Activated naive CD8-positive, alpha-beta T cell treated with anti-CD3 and anti-CD28 coated beads, Interleukin-2, amount 50 U/mL, for 24 hours (primary cell): Measurements from ENCODE around the gene CCDC81.
"Not testable (repeated sequence)": the region's sequence is repeated elsewhere in the genome, so short reads cannot be mapped to it uniquely, and the experiment has no call there.

Source experiments
- ATAC-seq: fragments of 150-1000 bp; cut with Tn5 transposase; one replicate; pipeline ENCODE4 v1.10.0; 2021
- DNase-seq: peaks from one replicate; pipeline ENCODE4 v3.0.0; 2021
- H3K27ac Mint-ChIP-seq: one replicate; pipeline ENCODE4 v1.8.0; 2021; ENCODE audit warnings: mild to moderate bottlenecking, mixed read lengths
- H3K27me3 Mint-ChIP-seq: one replicate; pipeline ENCODE4 v1.8.0; 2021; ENCODE audit warnings: mixed read lengths
- H3K36me3 Mint-ChIP-seq: one replicate; pipeline ENCODE4 v1.8.0; 2021; ENCODE audit warnings: low read depth, mixed read lengths
- H3K4me1 Mint-ChIP-seq: one replicate; pipeline ENCODE4 v1.8.0; 2021; ENCODE audit warnings: mixed read lengths
- H3K4me3 Mint-ChIP-seq: one replicate; pipeline ENCODE4 v1.8.0; 2021; ENCODE audit warnings: mild to moderate bottlenecking, moderate library complexity, mixed read lengths
- H3K9me3 Mint-ChIP-seq: one replicate; pipeline ENCODE4 v1.8.0; 2021; ENCODE audit warnings: mixed read lengths

The CCDC81 gene

DNA sequence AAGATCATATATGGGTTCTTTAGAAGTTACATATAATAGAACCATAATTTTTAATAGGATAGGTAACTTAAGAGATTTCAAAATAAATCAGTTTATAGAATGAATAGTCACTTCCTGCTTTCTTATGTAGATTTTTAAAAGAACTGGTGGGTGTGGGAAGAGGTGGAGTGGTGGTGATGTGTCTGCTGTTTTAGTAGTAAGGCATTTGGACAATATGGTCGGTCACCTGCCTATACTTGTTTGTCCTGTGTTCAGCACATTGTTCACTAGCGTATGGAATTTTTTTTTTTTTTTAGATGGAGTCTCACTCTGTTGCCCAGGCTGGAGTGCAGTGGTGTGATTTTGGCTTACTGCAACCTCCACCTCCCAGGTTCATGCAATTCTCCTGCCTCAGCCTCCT lies 39.3 kb downstream of the CCDC81 start:
- H3K4me1 Mint-ChIP-seq = peaks cover 2% of the 10 kb centered on the region
- no peak for ATAC-seq
- H3K36me3 Mint-ChIP-seq = peaks cover 2% of the 10 kb centered on the region
- H3K27ac Mint-ChIP-seq = no peak overlapping the region
- no peaks in the 10 kb centered on the region for H3K27me3 Mint-ChIP-seq
- DNase-seq = no peak
- no peak overlapping the region for H3K4me3 Mint-ChIP-seq
- no peaks in the 10 kb centered on the region for H3K9me3 Mint-ChIP-seq

DNA sequence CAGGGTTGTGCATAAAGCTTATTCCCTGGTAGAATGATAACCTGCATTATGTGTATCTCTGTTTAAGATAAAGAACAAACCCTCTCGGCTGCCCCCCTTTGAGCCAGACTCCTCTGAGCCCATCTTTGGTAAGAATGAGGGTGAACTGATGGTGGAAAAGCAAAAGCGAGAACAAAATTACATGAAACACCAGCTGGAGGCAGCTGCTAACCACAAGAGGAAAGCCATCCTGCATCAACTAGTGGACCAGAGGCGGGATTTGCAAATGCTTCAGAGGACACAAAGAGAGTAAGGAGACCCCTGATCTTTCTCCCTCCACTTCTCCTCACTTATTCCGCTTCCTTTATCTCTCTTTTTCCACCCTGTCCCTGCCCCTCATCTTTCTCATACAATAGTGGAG lies 40.3 kb downstream of the CCDC81 start:
- Mint-ChIP-seq H3K4me1 (peaks cover 2% of the 10 kb centered on the region), H3K27me3 (no peaks in the 10 kb centered on the region), H3K4me3 (no peak overlapping the region), H3K9me3 (no peaks in the 10 kb centered on the region), H3K27ac (no peak overlapping the region), H3K36me3 (peaks cover 2% of the 10 kb centered on the region)
- no peak for DNase-seq
- no peak for ATAC-seq

DNA sequence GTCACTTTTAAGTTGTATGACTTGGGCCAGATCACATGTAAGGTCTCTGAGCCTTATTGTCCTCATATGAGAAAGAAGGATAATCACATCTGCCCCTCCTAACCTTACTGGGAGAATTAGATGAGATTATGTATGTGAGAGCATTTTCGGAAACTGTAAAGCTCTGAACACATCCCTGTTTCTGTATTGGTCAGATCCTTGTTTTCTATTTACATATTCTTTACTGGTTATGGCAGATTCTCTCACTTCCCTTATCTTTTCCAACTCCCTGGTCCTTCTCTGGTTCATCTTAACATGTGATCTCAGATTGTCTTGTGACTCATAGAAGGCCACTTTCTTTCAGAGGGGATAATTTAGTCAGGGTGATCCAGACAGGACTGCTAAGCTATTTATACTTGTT lies 41.8 kb downstream of the CCDC81 start:
- no peak for DNase-seq
- ATAC-seq = no peak
- Mint-ChIP-seq H3K27me3 (no peaks in the 10 kb centered on the region), H3K27ac (no peak overlapping the region), H3K4me1 (peaks cover 2% of the 10 kb centered on the region), H3K4me3 (no peak overlapping the region), H3K36me3 (peaks cover 2% of the 10 kb centered on the region), H3K9me3 (no peaks in the 10 kb centered on the region)

DNA sequence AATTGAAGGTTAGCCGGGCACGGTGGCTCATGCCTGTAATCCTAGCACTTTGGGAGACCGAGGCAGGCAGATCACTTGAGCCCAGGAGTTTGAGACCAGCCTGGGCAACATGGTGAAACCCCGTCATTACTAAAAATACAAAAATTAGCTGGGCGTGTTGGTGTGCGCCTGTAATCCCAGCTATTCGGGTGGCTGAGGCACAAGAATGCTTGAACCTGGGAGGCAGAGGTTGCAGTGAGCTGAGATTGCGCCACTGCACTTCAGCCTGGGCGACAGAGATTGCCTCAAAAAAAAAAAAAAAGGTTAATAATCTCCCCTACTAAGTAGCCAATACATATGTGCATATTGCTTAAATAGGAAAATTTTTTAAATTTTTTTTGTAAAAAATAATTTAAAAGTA lies 42.3 kb downstream of the CCDC81 start:
- not testable (repeated sequence) for H3K36me3 Mint-ChIP-seq, H3K4me3 Mint-ChIP-seq, H3K4me1 Mint-ChIP-seq, H3K9me3 Mint-ChIP-seq, H3K27me3 Mint-ChIP-seq, H3K27ac Mint-ChIP-seq, ATAC-seq, DNase-seq

DNA sequence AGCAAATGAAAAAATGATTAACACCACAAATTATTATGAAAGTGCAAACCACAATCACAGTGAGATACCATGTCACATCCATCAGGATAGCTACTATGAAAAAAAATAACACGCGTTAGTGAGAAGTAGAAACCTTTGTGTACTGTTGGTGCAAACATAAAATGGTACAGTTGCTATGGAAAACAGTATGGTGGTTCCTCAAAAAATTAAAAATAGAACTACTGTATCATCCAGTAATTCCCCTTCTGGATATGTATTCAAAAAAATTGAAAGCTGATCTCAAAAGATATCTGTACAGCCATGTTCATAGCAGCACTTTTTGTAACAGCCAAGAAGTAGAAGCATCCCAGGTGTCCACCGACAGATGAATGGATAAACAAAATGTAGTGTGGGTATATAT lies 43.4 kb downstream of the CCDC81 start:
- ATAC-seq (no peak), DNase-seq (no peak)
- H3K4me1 Mint-ChIP-seq = peaks cover 2% of the 10 kb centered on the region
- H3K36me3 Mint-ChIP-seq = no peaks in the 10 kb centered on the region
- H3K27ac Mint-ChIP-seq = peak overlapping the region; percentile 27
- H3K27me3 Mint-ChIP-seq = no peaks in the 10 kb centered on the region
- no peak overlapping the region for H3K4me3 Mint-ChIP-seq
- H3K9me3 Mint-ChIP-seq = no peaks in the 10 kb centered on the region

DNA sequence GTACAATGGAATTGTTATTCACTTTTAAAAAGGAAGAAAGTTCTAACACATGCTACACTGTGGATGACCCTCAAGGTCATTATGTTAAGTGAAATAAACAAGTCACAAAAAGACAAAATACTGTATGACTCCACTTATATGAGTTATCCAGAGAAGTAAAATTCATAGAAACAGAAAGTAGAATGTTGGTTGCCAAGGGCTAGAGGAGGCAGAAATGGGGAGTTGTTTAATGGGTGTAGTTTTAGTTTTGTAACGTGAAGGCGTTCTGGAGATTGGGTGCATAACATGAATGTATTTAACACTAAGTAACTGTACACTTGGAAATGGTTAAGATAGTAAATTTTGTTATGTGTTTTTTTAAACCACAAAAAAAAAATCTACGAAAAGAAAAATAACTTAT lies 43.8 kb downstream of the CCDC81 start:
- H3K27ac Mint-ChIP-seq = no peak overlapping the region
- H3K4me3 Mint-ChIP-seq = no peak overlapping the region
- DNase-seq (no peak), ATAC-seq (no peak)
- H3K4me1 Mint-ChIP-seq = peaks cover 2% of the 10 kb centered on the region
- H3K9me3 Mint-ChIP-seq = no peaks in the 10 kb centered on the region
- H3K36me3 Mint-ChIP-seq = no peaks in the 10 kb centered on the region
- no peaks in the 10 kb centered on the region for H3K27me3 Mint-ChIP-seq

DNA sequence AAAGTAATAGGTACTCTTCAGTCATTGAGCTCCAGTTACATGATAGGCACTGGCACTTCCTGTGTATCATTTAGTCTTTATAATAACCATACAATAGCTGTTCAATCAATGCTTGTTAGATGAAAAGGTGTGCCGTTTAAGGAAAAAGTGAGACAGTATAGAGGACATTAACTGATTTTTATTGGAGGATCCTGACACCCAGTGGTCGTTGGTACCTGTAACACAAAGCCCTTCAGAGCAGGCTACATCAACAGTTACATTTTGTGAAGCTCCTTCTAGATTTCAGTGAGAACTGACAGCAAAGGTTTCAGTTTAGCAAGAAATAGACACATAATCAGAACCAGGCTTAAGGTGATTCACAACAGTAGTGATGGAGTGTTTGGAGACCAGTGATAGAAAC lies 44.2 kb downstream of the CCDC81 start:
- peaks cover 2% of the 10 kb centered on the region for H3K4me1 Mint-ChIP-seq
- H3K36me3 Mint-ChIP-seq = no peaks in the 10 kb centered on the region
- H3K27me3 Mint-ChIP-seq = no peaks in the 10 kb centered on the region
- H3K4me3 Mint-ChIP-seq = no peak overlapping the region
- H3K9me3 Mint-ChIP-seq = no peaks in the 10 kb centered on the region
- no peak for DNase-seq
- ATAC-seq = peak; percentile 52
- no peak overlapping the region for H3K27ac Mint-ChIP-seq

DNA sequence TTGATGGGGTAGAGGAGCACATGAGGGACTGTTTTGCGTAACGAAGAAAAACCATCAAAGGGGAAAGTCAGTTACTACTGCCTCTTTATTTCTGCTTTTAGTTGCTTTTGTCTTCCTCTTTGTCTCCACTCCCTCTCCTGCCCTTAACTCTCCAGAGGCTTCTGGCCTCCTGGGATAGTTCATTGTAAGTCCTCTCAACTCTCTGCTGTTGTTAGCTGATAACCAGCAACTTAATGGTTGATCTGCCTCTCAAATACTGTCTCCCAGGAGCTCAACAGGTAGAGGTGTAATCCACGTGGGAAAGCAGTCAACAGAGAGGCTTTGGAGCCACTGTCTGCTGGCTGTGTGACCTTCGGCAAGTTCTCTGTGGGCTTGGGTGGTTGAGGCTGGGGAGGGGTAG lies 47.3 kb downstream of the CCDC81 start:
- H3K9me3 Mint-ChIP-seq = peaks cover 4% of the 10 kb centered on the region
- H3K4me1 Mint-ChIP-seq = peaks cover 2% of the 10 kb centered on the region
- no peak overlapping the region for H3K27ac Mint-ChIP-seq
- H3K4me3 Mint-ChIP-seq = no peak overlapping the region
- DNase-seq = no peak
- ATAC-seq = no peak
- no peaks in the 10 kb centered on the region for H3K36me3 Mint-ChIP-seq
- no peaks in the 10 kb centered on the region for H3K27me3 Mint-ChIP-seq

DNA sequence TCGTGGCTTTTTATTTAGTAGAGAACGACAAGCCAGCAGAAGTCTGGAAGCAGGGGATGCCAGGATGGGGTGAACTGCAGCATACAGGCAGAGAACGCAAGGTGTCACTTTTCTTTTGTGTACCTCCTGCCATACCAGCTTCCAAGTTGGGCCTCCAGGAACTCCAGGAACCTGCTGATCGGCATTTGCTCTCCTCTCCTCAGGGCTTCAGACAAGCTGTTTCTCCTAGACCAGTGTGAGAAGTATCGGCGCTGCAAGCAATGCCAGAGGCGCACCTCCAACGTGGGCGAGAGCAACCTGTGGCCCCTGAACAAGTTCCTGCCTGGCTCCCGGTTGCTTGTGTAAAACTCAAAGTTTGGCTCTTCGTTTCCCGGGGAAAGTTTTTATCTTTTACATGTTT lies 47.7 kb downstream of the CCDC81 start:
- Mint-ChIP-seq H3K4me3 (no peak overlapping the region), H3K4me1 (peaks cover 2% of the 10 kb centered on the region), H3K36me3 (no peaks in the 10 kb centered on the region), H3K27me3 (no peaks in the 10 kb centered on the region), H3K9me3 (peaks cover 4% of the 10 kb centered on the region), H3K27ac (no peak overlapping the region)
- no peak for DNase-seq
- no peak for ATAC-seq

DNA sequence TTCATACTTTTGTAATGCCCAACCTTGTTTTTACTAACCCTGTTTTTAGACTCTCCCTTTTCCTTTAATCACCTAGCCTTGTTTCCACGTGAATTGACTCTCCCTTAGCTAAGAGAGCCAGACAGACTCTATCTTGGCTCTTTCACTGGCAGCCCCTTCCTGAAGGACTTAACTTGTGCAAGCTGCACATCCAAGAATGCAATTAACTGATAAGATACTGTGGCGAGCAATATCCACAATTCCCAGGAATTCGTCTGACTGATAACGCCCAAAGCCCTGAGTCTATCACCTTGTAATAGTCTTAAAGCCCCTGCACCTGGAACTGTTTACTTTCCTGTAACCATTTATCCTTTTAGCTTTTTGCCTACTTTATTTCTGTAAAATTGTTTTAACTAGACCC lies 48.8 kb downstream of the CCDC81 start:
- ATAC-seq, H3K9me3 Mint-ChIP-seq, H3K27ac Mint-ChIP-seq, H3K4me1 Mint-ChIP-seq, DNase-seq, H3K36me3 Mint-ChIP-seq, H3K27me3 Mint-ChIP-seq, H3K4me3 Mint-ChIP-seq: not testable (repeated sequence)

DNA sequence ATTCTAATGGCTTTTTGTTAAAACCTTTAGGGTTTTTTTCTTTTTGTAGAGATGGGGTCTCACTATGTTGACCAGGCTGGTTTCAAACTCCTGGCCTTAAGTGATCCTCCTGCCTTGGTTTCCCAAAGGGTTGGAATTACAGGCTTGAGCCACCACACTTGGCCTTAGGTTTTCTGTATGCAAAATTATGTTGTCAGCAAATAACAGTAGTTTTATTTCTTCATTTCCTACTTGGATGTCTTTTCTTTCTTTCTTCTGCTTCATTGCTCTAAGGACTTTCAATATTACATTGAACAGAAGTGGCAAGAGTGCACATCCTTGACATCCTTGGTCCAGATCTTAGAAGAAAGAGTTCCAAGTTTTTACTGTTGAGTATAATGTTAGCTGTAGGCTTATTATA lies 52.8 kb downstream of the CCDC81 start:
- H3K4me3 Mint-ChIP-seq = no peak overlapping the region
- H3K36me3 Mint-ChIP-seq = peaks cover 1% of the 10 kb centered on the region
- no peak overlapping the region for H3K27ac Mint-ChIP-seq
- no peaks in the 10 kb centered on the region for H3K27me3 Mint-ChIP-seq
- H3K9me3 Mint-ChIP-seq = peaks cover 4% of the 10 kb centered on the region
- DNase-seq = no peak
- no peaks in the 10 kb centered on the region for H3K4me1 Mint-ChIP-seq
- ATAC-seq = no peak

DNA sequence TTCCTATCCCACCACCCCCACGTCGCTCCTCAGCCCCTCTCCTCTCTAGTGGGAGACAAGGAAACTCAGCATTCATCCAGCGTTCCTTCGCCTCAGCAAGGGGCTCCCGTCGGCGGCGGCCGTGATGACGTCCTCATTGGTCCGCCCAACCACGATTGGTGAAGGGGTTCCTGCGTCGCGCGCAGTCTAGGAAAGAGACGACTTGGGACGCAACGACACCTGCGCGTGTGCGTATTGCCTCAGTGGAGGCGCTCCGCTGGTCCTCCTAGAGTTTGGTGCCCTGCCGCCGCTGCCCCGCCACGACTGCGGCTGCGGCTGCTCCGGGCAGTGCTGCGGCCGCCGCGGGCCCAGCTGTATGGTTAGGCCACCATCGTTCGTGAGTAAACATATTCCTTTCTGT lies 56.6 kb downstream of the CCDC81 start:
- H3K4me1 Mint-ChIP-seq = no peaks in the 10 kb centered on the region
- peaks cover 4% of the 10 kb centered on the region for H3K9me3 Mint-ChIP-seq
- peaks cover 3% of the 10 kb centered on the region for H3K36me3 Mint-ChIP-seq
- H3K4me3 Mint-ChIP-seq = peak overlapping the region; percentile 60
- ATAC-seq = peak; percentile 49
- H3K27ac Mint-ChIP-seq = no peak overlapping the region
- no peak for DNase-seq
- H3K27me3 Mint-ChIP-seq = no peaks in the 10 kb centered on the region

DNA sequence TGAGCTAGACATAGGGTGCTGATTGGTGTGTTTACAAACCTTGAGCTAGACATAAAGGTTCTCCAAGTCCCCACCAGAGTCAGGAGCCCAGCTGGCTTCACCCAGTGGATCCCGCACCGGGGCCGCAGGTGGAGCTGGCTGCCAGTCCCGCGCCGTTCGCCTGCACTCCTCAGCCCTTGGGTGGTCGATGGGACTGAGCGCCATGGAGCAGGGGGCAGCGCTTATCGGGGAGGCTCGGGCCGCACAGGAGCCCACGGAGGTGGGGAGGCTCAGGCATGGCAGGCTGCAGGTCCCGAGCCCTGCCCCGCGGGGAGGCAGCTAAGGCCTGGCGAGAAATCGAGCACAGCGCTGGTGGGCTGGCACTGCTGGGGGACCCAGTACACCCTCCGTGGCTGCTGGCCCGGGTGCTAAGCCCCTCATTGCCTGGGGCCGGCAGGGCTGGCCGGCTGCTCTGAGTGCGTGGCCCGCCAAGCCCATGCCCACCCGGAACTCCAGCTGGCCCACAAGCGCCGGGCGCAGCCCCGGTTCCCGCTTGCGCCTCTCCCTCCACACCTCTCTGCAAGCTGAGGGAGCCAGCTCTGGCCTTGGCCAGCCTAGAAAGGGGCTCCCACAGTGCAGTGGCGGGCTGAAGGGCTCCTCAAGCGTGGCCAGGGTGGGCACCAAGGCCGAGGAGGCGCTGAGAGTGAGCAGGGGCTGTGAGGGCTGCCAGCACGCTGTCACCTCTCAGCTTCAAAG lies 58.8 kb downstream of the CCDC81 start:
- DNase-seq, ATAC-seq, H3K4me3 Mint-ChIP-seq, H3K27ac Mint-ChIP-seq, H3K9me3 Mint-ChIP-seq, H3K27me3 Mint-ChIP-seq, H3K4me1 Mint-ChIP-seq, H3K36me3 Mint-ChIP-seq: not testable (repeated sequence)

DNA sequence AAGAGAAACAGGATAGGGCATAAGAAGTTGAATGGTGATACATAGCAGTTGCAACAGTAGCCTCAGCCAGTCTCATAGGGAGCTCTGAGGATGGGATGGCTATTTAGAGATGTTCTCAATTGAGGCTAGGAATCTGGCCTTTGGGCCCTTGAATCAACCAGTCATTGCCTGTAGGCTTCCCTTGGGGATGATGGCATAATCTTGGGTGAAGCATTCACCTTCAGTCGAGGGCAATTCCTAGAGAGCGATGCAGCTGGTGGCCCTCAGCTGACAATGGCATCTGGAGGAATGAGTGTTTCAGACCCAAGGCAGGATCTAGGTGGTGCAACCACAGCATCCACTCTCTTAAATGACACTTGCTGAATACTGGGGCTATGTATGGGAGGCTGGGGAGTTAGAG lies 61.0 kb downstream of the CCDC81 start:
- no peak for DNase-seq
- Mint-ChIP-seq H3K27me3 (no peaks in the 10 kb centered on the region), H3K9me3 (peaks cover 3% of the 10 kb centered on the region)

DNA sequence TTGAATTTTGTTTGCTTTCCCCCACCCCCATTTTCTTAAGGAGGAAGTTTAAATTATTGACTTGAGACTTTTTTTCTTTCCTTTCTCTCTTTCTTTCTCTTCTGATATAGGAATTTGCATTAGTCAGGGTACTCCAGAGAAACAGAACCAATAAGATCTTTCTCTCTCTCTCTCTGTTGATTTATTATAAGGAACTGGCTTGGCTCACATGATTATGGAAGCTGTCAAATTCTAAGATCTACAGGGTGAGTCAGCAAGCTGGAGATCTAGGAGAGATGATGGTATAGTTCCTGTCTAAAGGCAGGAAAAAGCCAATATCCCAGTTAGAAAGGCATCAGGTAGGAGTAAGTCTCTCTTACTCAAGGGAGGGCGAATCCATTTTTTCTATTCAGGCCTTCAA lies 64.0 kb downstream of the CCDC81 start:
- Mint-ChIP-seq H3K27ac (no peak overlapping the region), H3K4me1 (peaks cover 32% of the 10 kb centered on the region), H3K9me3 (peaks cover 9% of the 10 kb centered on the region), H3K36me3 (peaks cover 6% of the 10 kb centered on the region), H3K27me3 (no peaks in the 10 kb centered on the region), H3K4me3 (no peak overlapping the region)
- DNase-seq (no peak), ATAC-seq (no peak)

More for the DNA sequence above, 61.0 kb downstream of the CCDC81 start:
- Mint-ChIP-seq H3K4me3 (no peak overlapping the region), H3K27ac (no peak overlapping the region), H3K4me1 (peaks cover 21% of the 10 kb centered on the region), H3K36me3 (peaks cover 5% of the 10 kb centered on the region)
- ATAC-seq = no peak

DNA sequence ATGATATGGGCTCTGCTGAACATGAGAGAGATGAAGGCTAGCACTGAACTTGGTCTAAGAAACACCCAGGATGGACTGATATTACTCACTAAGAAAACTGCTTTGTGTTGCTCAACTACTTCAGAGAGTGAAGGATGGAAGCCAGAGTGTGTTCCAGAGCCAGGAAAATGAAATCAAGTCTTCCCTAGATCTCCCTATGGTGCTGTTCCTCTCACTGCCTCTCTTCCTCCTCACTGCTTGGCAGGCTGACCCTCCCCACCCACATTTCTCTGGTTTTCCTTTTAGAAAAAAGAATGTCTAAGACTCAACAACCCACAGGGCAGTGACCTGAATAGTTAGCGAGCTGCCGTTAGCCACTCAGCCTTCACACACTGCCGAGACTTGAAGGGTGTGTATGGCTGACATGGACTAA lies 65.6 kb downstream of the CCDC81 start:
- ATAC-seq (no peak), DNase-seq (no peak)
- Mint-ChIP-seq H3K36me3 (peaks cover 14% of the 10 kb centered on the region), H3K4me1 (peaks cover 32% of the 10 kb centered on the region), H3K9me3 (peaks cover 9% of the 10 kb centered on the region), H3K27ac (no peak overlapping the region), H3K4me3 (no peak overlapping the region), H3K27me3 (no peaks in the 10 kb centered on the region)
